GM12873 (cell line): ENCODE data around the gene KREMEN2.

ENCODE experiments used
- CTCF ChIP-seq: IDR thresholded peaks from 2 replicates; pipeline ENCODE4 v1.5.1; 2012; ENCODE audit warnings: low read depth, mild to moderate bottlenecking, moderate library complexity, low read length, control low read depth; ENCODE audit not compliant: insufficient read depth; ENCODE audit errors: missing control alignments

The KREMEN2 gene

GRCh38 chr16:2963723-2964474, at the start of gene KREMEN2:
KREMEN2 (plus strand) TSS chr16:2964275; CDS start chr16:2964521, 246 bp downstream.
- no peak for TF ChIP-seq CTCF

GRCh38 chr16:2915196-2915929, 48.7 kb upstream of the KREMEN2 start:
- no peak for TF ChIP-seq CTCF

GRCh38 chr16:2919511-2920255, 44.4 kb upstream of the KREMEN2 start:
- TF ChIP-seq CTCF = peak; percentile 74

GRCh38 chr16:2923481-2923880, 40.6 kb upstream of the KREMEN2 start:
- TF ChIP-seq CTCF = no peak

- no peak for TF ChIP-seq CTCF
Observed at GRCh38 chr16:2924901-2925755, 38.9 kb upstream of the KREMEN2 start.

GRCh38 chr16:2925951-2926649, 38.0 kb upstream of the KREMEN2 start:
- no peak for TF ChIP-seq CTCF
